HG02610 (cell line): Measurements from ENCODE around the gene MYO1E.
"Not testable (repeated sequence)": the region's sequence is repeated elsewhere in the genome, so short reads cannot be mapped to it uniquely, and the experiment has no call there.

Experiments used
- ATAC-seq: cut with Tn5 transposase; IDR thresholded peaks from one replicate; pipeline ENCODE4 v1.9.1; 2021; ENCODE audit warnings: mild to moderate bottlenecking, moderate library complexity; ENCODE audit not compliant: unreplicated experiment

Gene MYO1E

DNA sequence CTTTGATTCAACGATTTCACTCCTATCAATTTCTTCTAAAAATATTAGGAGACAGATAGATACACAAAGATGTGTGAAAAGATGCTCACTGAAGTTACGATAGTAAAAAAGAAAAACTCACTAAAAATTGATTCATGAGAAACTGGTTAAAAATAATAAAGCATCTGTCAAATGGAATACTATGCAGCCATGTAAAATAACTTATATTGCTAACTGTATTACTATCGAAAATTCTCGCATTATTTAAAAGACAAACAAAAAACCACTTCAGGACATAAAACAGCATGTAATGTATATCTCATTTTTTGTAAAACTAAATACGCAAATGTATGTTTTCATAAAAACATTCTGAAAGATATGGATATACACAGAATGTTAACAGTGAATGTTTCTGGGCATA lies 199.5 kb downstream of the MYO1E start:
- ATAC-seq = no peak

DNA sequence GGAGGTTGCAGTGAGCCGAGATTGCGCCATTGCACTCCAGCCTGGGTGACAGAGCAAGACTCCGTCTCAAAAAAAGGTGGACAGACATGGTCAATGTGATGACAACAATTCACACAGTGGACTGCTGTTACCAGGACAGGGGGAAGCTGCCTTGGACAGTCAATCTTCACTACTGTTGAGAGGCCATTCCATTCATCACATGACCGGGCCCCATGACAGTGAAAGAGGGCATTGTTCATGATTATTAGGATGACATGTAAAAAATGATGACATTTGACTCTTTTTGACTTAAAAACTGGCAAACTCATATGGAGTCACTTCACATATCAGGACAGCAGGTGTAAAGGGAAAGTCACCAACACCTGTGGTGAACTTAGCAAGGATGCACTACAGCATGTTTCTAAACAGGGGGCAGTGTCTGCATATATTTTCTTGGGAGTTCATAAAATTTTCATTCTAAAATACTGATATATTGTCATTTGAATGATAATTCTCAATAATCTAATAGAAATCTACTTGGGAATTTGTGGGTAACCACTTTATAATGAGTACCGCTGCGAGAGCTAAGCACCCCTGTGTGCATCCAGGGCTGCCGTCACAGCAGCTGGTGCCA lies 200.3 kb downstream of the MYO1E start:
- ATAC-seq = no peak

DNA sequence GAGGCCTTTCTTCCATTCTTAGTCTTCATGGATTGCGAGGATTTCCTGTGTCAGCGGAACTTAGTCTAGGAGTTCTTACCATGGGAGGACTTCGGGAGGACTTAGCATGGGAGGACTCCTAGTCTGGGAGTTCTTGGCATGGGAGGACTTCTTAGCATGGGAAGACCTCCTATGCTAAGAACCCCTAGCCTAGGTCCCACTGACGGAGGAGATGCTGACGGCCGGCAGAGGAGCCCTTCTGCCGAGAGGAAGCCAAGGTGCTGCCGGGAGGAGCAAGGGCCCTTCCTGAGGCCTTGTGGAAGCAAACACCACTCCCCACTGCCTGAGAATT lies 201.6 kb downstream of the MYO1E start:
- ATAC-seq = no peak

DNA sequence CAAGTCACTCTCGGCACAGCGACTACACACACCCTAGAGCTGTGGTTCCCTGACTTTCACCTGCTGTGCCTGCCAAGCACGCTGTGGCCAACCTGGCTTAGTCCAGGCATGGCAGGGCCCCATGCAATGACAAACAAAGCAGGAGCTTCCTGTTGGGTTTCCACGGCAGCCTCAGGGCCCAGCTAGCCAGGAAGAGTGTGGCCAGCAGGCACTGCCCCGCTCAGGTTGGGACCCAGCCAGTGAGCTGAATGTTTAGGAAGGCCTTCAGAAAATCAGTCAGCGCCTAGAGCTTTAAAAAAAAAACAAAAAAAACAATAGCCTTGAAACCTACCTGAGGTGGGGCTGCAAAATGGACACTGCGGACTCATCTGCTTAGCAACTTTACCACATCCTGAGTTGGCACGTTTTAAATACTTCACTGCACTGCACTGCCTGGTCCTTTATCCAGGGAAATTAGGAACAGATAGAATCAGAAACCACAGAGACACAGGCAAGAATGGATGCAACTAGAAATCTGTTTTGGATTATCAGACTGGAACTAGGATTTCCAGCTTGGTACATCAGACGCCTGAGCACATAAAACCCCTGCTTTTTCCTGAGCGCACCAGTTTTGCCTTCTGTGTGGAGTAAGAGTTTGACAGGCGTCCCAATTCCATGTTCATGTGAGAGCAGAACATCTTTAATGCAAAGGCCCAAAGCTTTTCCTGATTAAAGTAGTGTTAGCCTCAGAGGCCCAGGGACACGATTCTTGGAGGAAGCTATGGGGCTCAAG lies 202.2 kb downstream of the MYO1E start:
- no peak for ATAC-seq

DNA sequence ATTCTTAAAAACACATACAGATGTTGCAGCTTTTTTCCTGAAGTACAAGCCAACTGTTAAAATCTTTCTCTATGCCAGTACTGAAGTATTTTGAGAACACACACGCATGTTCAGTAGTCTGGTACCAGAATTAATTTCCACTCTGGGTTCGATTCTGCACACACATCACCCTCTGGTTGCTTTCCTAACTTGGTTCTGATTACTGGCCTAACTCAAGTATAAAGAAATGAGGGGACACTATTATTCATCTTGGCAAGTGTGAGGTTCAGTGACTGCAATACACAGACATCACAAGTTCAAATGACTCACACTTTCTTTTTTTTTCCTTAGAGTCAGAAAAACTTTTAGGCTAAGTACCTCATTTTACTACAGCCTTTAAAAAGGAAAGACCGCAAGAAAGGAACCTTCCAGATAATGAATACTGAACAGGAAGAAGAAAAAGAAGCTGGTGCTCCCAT lies 203.4 kb downstream of the MYO1E start:
- ATAC-seq = no peak

DNA sequence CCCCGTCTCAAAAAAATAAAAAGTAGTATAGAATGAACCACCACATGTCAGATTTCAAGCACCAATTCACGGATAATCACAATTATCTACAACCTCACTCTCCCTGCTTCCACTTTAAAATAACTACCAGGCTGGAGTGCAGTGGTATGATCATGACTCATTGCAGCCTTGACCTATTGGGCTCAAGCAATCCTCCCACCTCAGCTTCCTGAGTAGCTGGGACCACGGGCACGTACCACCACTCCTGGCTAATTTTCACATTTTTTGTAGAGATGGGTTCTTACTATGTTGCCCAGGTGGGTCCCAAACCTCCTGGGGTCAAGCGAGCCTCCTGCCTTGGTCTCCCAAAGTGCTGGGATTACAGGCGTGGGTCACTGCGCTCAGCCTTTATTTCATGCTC lies 204.1 kb downstream of the MYO1E start:
- ATAC-seq = no peak

DNA sequence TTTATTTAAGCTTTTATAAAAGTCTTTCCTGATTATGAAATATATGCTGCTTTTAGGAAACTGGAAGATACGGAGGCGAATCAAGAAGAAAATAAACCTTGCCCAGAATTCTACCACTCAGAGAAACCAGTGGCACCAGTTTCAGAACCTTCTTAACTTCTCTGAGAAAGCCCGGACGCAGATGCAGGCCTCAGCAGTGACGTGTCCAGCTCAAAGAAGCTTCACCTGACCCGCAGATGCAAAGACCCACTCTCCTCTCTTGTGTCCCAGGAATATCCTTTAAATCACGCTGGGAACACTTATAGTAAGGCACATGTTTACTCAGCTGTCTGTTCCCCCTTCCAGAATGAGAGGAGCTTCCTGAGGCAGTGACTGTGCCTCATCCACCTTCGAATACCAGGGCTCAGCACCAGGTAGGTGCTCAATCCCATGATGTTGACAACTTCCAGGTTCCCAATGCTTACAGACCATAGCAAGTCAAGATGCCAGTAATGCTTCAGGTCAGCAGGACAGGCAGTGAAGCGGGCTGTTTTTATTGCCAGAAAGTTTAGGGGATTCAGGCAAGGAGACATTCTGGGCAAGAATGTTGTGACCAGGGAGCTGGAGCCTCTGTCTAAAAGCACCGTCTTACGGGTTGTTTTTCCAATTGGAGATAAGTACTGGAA lies 205.9 kb downstream of the MYO1E start:
- ATAC-seq = no peak

DNA sequence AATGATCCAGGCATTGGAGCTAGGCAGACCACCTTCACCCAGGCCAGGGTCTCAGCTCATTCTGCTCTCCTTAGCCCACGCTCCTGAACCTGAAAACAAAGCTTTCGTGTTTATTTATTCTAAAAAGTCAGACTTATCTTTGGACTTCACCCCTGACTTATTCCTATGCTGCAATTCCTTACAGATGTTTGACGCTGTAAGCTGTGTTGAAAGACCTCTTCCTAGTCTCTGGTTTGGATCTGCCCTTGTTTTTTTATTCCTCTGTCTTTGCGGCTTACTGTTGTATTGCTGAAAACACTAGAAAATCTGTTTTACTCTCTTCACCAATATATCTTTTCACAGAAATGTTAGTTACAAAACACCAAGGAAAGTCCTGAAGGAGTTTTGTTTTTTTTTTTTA lies 206.5 kb downstream of the MYO1E start:
- no peak for ATAC-seq

DNA sequence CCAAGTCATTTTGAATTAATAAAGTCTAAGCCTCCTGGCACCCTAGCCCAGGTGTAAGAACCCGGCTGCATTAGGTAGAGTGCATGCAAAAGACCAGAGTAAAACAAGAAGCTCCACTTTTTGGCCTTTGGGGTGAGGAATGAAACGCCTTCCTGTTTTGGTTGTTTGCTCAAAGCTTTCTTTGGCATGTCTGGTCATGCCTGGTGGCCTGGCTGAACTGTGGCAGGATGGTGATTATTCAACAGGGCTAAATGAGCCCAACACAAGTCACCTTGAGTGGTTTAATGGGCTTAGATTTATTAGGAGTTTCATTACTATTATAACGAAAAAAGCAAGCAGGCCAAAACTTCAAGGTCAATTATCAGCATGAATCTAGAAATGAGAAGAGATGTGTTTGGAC lies 206.9 kb downstream of the MYO1E start:
- ATAC-seq = peak; percentile 51

DNA sequence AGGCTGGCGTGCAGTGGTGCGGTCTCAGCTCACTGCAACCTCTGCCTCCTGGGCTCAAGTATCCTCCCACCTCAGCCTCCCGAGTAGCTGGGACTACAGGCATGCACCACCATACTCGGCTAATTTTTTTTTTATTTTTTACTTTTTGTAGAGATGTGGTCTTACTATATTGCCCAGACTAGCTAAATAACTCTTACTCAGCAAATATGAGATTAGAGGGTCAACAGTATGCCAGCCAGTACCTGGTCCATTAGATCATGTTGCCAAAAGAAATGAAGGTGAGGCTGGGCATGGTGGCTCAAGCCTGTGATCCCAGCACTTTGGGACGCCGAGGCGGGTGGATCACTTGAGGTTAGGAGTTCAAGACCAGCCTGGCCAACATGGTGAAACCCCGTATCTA lies 210.6 kb downstream of the MYO1E start:
- ATAC-seq = not testable (repeated sequence)

DNA sequence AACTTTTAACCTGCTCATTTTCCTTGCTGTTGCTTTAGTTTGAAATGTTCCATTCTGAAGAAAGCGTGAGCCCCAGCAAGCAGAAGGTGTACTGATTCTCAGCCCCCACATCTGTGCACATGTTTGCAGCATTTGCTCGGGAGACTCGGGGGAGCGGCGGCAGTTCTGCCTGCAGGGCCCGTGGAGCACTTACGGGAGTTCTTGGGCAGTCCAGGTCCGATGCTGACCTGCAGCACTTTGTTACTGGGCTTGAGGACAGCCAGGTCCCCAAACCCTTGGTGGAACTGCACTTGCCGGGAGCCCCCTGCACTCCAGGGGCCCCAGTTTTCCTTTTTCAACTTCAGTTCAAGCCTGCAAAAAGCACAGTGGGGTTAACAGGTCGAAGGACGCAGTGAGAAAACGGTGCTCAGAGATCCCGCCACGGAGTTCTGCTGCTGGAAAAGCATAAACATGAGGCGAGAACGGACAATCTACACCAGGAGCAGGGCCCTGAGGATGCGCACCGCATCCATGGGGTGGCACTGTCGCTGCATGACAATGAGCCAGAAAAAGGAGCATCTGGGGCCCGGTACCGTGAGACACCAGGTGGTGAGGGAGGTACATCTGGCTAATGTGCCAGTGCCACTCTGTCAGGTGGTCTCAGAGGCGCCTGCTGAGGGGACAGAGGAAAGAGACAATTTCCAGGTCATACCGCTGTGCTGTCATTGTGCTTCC lies 211.6 kb downstream of the MYO1E start:
- ATAC-seq = no peak

DNA sequence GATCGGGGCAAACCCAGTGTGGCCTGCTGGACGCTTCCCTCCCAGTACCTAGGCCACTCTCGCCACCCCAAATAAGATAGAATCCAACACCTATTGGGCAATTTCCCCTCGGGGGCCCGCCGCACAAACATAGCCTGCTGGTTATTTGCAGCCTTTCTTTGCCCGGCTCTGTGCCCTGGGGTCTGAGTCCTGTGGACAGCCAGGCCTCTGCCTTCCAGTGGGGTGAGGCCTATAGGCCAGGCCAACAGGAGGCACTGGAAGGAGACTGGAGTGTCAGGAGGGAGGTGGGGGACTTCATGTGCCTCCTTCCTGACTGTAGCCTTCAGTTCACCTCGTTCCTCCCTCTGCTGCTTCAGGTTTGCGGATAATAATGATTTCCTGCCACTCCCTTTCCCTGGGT lies 213.5 kb downstream of the MYO1E start:
- no peak for ATAC-seq

DNA sequence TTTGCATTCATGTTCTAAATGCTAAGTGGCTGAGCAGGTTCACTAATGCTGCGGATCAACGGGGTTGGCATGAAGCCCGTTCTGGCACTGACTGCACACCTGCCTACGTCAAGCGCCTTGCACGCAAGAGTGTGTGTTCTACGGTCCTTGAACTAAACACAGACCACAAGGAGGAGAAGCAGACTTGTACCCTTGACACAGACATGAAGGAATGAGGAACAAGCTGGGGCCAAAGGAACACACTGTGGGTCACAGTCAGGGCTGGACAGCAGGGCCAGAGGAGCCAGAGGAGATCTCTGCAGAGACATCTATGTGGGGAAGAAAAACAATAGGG lies 214.0 kb downstream of the MYO1E start:
- no peak for ATAC-seq

DNA sequence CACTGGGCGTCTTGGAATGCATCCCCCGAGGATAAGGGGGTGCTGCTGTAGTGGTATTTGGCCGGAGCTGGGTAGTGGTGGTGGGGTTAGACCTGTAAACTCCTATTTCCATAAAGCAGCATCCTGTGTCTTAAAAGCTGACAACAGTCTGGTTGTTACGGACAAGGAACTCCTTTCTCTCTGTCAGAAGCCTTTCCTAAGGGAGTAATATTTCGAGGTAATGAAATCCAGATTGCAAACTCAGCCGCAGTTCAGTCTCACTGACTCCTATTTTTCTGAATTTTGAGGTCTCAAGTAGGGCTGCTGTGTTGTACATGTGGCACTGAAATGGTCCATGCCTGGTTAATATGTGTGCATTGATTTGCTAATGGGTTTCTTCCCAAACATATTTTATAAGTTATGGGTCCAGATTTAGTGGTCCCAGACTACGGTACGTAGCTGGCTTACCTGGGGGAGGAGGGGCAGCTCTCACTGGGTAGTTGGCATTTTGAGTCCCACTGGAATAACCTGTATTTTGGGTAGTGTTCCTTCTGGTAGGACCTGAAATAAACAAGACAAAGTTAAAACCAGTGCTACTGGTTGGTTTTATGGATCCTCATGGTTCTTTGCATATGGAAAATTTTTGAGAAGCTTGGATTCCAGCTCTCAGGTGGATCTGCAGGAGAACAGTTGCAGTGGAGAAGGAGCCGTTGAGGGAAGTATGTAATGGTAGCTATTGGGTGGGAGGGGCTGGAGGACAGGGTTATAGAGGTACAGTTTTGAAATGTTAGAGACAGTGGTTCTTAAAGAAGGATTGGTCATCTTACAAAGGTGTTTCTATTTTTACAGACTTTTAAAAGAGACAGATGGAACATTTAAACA lies 214.6 kb downstream of the MYO1E start:
- ATAC-seq = no peak

DNA sequence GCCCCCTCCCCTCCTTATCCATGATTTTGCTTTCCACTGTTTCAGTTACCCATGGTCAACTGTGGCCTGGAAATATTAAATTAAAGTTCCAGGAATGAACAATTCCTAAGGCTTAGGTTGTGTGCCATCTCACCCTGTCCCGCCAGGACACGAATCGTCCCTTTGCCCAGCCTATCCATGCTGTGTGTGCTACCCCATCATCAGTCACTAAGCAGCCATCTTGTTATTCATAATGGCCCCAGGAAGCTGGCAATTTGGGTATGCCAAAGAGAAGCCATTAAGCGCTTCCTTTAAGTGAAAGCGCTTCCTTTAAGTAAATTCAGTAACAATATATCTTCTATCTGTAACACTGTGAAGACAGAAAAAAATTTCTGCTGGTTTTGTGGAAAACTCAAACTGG lies 215.3 kb downstream of the MYO1E start:
- no peak for ATAC-seq

DNA sequence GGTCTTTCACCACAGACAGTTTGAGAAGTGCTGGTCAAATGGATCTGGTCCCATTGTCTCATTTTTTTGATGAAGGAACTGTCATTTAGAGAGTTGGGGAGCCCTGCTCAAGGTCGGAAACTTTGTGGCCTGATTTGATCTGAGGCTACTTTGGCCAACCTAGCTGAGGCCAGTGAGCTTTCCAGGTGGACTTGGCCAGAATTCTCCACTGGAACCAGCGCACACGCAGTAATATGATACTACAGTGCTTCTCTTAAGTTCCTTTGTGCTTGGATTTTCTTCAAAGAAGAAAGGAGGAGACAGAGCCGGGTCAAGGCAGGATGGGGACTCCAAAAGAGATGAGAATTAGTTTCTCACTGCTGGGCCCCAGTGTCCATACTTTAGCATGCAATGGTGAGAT lies 217.2 kb downstream of the MYO1E start:
- ATAC-seq = no peak

DNA sequence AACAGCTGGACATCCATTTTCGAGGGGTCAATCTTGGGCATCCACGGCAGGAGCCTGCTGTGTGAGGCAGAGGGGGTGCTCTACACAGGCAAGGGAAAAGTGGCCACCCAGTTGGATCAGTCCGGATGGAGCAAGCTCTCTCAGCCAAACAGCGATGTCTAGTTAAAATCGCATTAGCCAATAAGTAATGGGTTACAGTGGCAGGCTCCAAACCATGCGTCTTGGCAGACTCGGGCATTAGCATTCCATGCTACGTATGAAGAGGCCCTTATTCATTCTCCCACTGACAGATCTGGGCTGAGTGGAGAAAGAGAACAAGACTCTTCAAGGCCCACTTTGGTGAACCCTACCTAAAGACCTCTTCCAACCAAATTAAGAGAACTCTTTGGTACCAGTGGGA lies 218.4 kb downstream of the MYO1E start:
- ATAC-seq = no peak

DNA sequence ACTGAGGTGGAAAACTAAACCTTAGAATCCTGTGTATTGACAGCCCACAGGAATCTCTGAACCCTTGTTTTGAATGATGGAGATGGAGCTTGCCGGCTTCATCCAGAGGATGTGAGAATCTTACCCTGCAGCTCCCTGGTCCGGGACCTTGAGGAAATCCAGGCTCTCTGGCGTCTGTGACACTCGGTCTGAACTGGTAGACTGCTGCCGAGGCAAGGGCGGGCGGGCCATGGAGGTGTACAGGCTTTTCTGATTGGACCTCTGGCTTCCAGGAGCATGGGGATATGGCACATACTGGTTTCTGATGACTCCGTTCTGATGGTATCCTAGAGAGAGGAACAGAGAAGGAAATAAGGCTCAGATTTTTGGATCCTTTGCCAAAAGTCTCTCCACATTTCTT lies 219.2 kb downstream of the MYO1E start:
- no peak for ATAC-seq

DNA sequence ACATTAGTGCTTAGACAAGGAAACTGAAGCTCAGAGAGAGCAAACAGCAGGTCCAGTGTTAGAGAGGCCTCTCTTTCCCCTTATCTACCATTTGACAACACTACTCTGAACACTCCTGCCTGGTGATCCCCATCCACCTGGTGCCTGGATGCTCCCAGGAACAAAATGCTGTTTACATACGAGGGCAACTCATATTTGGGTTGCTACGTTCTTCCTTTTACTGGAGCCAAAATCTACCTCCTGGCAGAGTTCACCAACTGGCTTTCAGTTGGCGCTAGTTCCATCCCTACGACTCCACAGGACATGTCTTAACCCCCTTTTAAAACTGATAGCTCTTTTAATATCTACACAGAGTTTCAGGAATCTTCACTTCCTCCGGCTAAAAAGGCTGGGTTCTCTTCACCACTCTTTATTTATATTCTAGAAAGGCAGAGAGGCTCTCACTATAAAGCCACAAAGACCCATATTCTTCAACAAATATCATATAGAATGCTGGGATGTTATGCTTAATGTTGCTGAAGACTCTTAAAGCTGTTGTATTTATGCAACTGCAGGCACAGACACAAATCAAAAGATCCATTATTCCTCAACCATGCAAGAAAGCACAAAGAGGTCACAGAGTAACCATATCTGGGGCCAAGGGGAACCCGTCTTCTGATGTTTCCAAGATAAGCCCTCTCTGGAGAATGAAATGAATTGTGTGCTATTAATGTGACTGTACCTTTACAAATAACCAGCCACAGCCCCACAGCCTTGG lies 219.8 kb downstream of the MYO1E start:
- ATAC-seq = no peak

DNA sequence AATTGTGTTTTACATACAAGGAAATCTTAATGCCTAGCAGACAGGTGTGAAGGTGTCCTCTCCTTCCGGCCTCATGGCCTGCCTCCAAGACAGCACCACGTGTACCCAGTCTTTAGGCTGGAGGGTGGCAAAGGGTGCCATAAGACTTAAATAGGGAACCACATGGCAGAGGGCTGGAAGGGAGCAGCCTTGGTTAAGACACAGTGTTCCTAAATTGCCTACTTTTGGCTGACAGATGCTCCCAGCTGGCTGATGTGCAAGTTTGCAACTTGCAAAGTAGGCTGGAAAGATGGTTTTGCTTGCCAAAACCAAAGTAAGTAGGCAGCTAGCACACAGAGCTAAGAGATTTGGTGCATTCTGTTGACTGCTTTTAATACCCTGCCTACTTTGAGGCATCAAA lies 222.5 kb downstream of the MYO1E start:
- ATAC-seq = no peak
